PFSK-1 (cell line): ENCODE data around the gene VGLL3.

Source experiments
- FOXP2 ChIP-seq: optimal IDR thresholded peaks from 2 replicates; pipeline ENCODE3; 2011; ENCODE audit warnings: borderline replicate concordance, control low read depth, inconsistent platforms; ENCODE audit not compliant: insufficient read depth; ENCODE audit errors: extremely low read length, extremely low read depth
- POLR2AphosphoS5 ChIP-seq: IDR thresholded peaks from 2 replicates; pipeline ENCODE4 v1.6.1; 2012; ENCODE audit warnings: low read depth, mild to moderate bottlenecking, control low read depth, low read length, moderate library complexity
- SIN3A ChIP-seq: IDR thresholded peaks from 2 replicates; pipeline ENCODE4 v1.6.1; 2012; ENCODE audit warnings: mild to moderate bottlenecking, low read length, moderate library complexity, borderline replicate concordance; ENCODE audit not compliant: insufficient read depth
- TAF1 ChIP-seq: IDR thresholded peaks from 2 replicates; pipeline ENCODE4 v1.6.1; 2012; ENCODE audit warnings: low read length, control low read depth, borderline replicate concordance; ENCODE audit not compliant: insufficient read depth
- TF ChIP-seq, protein P1 (sequence below), 2 experiments: IDR thresholded peaks; 2 replicates each; pipeline versions ENCODE4 v1.6.1 to v1.8.0; 2011 to 2012; ENCODE audit warnings: low read depth in 2 of 2, low read length in 2 of 2, control low read depth in 1 of 2, inconsistent platforms in 1 of 2, mild to moderate bottlenecking in 1 of 2, moderate library complexity in 1 of 2; ENCODE audit not compliant: insufficient read depth in 1 of 2

The VGLL3 gene

DNA sequence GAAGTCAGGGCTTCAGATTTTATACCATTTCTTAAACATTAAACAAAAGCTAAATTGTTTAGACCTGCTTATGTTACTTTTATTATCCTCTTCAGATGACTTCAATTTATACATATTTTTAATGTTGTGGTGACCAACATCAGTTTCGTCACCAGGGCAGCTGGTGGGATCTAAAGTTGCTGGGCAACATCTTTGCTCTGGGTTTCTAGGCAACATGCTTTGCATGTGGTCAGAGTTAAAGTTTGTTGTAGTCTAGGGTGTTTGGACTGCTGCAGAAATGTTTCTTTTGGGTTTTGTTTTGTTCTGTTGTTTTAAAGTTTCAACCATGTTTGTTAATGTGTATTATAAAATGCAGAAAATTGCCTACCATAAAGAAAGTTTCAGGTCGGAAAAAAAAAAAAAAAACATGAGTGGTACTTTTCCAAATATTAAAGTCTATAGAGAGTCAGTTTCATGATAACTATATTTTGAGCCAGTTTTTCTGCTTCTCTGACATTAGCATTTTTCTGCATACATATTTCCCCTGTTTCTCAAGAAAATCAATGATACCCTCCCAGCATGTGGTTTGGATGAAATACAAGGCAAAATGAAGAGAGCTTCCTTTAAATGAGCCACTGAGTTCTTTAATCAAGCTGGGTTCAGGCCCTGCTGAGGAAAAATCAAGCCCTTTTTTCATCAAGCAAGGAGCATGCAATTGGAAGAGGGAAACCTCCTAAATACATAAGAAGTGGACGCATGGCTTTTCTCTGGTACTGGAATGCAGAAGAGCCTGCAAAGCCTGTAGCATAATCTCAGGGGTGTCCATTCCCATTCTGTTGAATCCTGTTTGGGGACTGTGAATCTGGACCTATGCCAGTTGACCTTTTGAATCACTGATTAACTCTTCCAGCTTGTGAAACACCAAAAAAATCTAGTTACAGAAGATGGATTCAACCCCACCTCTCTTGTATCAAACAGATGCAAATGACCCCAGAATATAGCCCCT, 35.0 kb upstream of the VGLL3 start:
- TF ChIP-seq SIN3A: no peak
- no peak for TF ChIP-seq POLR2AphosphoS5
- TF ChIP-seq TAF1: no peak
- TF ChIP-seq FOXP2: no peak
- TF ChIP-seq, protein P1, sequence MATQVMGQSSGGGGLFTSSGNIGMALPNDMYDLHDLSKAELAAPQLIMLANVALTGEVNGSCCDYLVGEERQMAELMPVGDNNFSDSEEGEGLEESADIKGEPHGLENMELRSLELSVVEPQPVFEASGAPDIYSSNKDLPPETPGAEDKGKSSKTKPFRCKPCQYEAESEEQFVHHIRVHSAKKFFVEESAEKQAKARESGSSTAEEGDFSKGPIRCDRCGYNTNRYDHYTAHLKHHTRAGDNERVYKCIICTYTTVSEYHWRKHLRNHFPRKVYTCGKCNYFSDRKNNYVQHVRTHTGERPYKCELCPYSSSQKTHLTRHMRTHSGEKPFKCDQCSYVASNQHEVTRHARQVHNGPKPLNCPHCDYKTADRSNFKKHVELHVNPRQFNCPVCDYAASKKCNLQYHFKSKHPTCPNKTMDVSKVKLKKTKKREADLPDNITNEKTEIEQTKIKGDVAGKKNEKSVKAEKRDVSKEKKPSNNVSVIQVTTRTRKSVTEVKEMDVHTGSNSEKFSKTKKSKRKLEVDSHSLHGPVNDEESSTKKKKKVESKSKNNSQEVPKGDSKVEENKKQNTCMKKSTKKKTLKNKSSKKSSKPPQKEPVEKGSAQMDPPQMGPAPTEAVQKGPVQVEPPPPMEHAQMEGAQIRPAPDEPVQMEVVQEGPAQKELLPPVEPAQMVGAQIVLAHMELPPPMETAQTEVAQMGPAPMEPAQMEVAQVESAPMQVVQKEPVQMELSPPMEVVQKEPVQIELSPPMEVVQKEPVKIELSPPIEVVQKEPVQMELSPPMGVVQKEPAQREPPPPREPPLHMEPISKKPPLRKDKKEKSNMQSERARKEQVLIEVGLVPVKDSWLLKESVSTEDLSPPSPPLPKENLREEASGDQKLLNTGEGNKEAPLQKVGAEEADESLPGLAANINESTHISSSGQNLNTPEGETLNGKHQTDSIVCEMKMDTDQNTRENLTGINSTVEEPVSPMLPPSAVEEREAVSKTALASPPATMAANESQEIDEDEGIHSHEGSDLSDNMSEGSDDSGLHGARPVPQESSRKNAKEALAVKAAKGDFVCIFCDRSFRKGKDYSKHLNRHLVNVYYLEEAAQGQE (IDR thresholded peaks at IDR 0.05; ENCODE audit: insufficient read depth in 1 of 2, low read depth in 2 of 2, low read length in 2 of 2): no peak

- no peak for TF ChIP-seq SIN3A
- no peak for TF ChIP-seq POLR2AphosphoS5
- TF ChIP-seq TAF1: no peak
- TF ChIP-seq FOXP2: no peak
- TF ChIP-seq, protein P1 (IDR thresholded peaks at IDR 0.05; ENCODE audit: insufficient read depth in 1 of 2, low read depth in 2 of 2, low read length in 2 of 2): no peak
These were observed 18.3 kb upstream of the VGLL3 start for GRCh38 chr3:87009271-87009670.

- TF ChIP-seq, protein P1 (IDR thresholded peaks at IDR 0.05; ENCODE audit: insufficient read depth in 1 of 2, low read depth in 2 of 2, low read length in 2 of 2): no peak
- TF ChIP-seq SIN3A (no peak), TAF1 (no peak), FOXP2 (no peak), POLR2AphosphoS5 (no peak)
These were observed 16.0 kb upstream of the VGLL3 start for GRCh38 chr3:87006844-87007439.

GRCh38 chr3:87004883-87005282, 13.9 kb upstream of the VGLL3 start:
- TF ChIP-seq, protein P1 (IDR thresholded peaks at IDR 0.05; ENCODE audit: insufficient read depth in 1 of 2, low read depth in 2 of 2, low read length in 2 of 2): no peak
- TF ChIP-seq FOXP2 (no peak), SIN3A (no peak), TAF1 (no peak), POLR2AphosphoS5 (no peak)

- TF ChIP-seq POLR2AphosphoS5 (no peak), SIN3A (no peak), FOXP2 (no peak), TAF1 (no peak)
- TF ChIP-seq, protein P1 (IDR thresholded peaks at IDR 0.05; ENCODE audit: insufficient read depth in 1 of 2, low read depth in 2 of 2, low read length in 2 of 2): no peak
These were observed 11.4 kb upstream of the VGLL3 start for GRCh38 chr3:87002346-87002745.
